Spleen (tissue), 11 donors: ENCODE measurements around the gene CDCA8. TPM values are rescaled to one million over a fixed set of nuclear protein-coding genes. Genes with fewer than 3 reads are reported as not detected.

ENCODE experiments used
- DNase-seq: peaks from one replicate; pipeline ENCODE4 v3.0.0-alpha.2; 2020
- H3K27ac ChIP-seq, 8 donors: fragments of 200-600 bp; sonication (generic) in 7 of 8; 1 replicate in 4 of 8; 2 replicates in 4 of 8; pipeline versions ENCODE4 v1.5.0 to v1.8.0; 2016 to 2021; ENCODE audit warnings: inconsistent platforms in 4 of 8, mild to moderate bottlenecking in 4 of 8, moderate library complexity in 1 of 8
- H3K27me3 ChIP-seq, 7 donors: fragments of 200-600 bp; sonication (generic) in 6 of 7; replicated peaks in 1 of 7; 1 replicate in 4 of 7; 2 replicates in 3 of 7; pipeline versions ENCODE4 v1.5.0 to v1.8.0; 2016 to 2021; ENCODE audit warnings: inconsistent platforms in 3 of 7, mild to moderate bottlenecking in 1 of 7
- H3K36me3 ChIP-seq, 6 donors: fragments of 200-600 bp; sonication (generic) in 5 of 6; 1 replicate in 4 of 6; 2 replicates in 2 of 6; pipeline versions ENCODE4 v1.5.0 to v1.8.0; 2016 to 2021; ENCODE audit warnings: inconsistent platforms in 2 of 6
- H3K4me1 ChIP-seq, 6 donors: fragments of 200-600 bp; sonication (generic) in 5 of 6; 1 replicate in 3 of 6; 2 replicates in 3 of 6; pipeline versions ENCODE4 v1.5.0 to v1.8.0; 2016 to 2021; ENCODE audit warnings: inconsistent platforms in 3 of 6
- H3K4me3 ChIP-seq, 8 donors: fragments of 200-600 bp; sonication (generic) in 7 of 8; 1 replicate in 4 of 8; 2 replicates in 4 of 8; pipeline versions ENCODE4 v1.5.0 to v1.8.0; 2016 to 2021; ENCODE audit warnings: inconsistent platforms in 4 of 8, mild to moderate bottlenecking in 4 of 8, moderate library complexity in 2 of 8
- H3K9me3 ChIP-seq, 8 donors: fragments of 200-600 bp; sonication (generic) in 7 of 8; 1 replicate in 4 of 8; 2 replicates in 4 of 8; pipeline versions ENCODE4 v1.5.0 to v1.8.0; 2016 to 2021; ENCODE audit warnings: inconsistent platforms in 4 of 8
- POLR2A ChIP-seq, 3 donors: fragments of 450-650 bp; IDR thresholded peaks; one replicate each; pipeline ENCODE4 v1.5.1; 2017; ENCODE audit warnings: antibody characterized with exemption in 3 of 3, mild to moderate bottlenecking in 1 of 3
- POLR2AphosphoS5 ChIP-seq, 3 donors: sonication (generic); formaldehyde crosslinking; IDR thresholded peaks; one replicate each; pipeline ENCODE4 v1.5.1; 2017; ENCODE audit warnings: antibody characterized with exemption in 3 of 3
- WGBS, 5 donors: extraction: QIAGEN DNeasy Blood & Tissue Kit in 3 of 5; methylation state at CpG; one replicate each; pipeline versions ENCODE4 v1.1.5 to v1.1.7; 2013 to 2018; 5-methylcytosine and 5-hydroxymethylcytosine counted together
- intact Hi-C: fragments of 100-400 bp; cut with DNase I; formaldehyde crosslinking; loops from one replicate; pipeline ENCODE4 v1.15.0; 2023; ENCODE audit warnings: low total_unique reads
- polyA plus RNA-seq, 3 donors: library from polyadenylated mRNA; stranded (reverse); fragments of 200-250 nt; gene quantifications; one replicate each; pipeline ENCODE4 v1.2.1, GENCODE V29; 2013
- small RNA-seq, 4 donors: library from RNA; depleted of rRNA; stranded (forward); fragments of <200 nt; gene quantifications; one replicate each; pipeline ENCODE3, GENCODE V24; 2016
- total RNA-seq, 7 donors: library from RNA; depleted of rRNA in 3 of 7; stranded (reverse); fragments of >200 nt in 3 of 7; fragmentation: NEBNext Ultra II Directional in 4 of 7; extraction: Animal tissue kit (Norgen Biotek cat#: 25700) in 4 of 7; gene quantifications; one replicate each; pipeline versions ENCODE4 v1.1.0 to v1.2.1, GENCODE V29; 2016 to 2021
- TF ChIP-seq, protein P1 (sequence below), 11 experiments: fragments of 200-600 bp in 7 of 11; fragments of 450-650 bp in 4 of 11; sonication (generic) in 4 of 11; IDR thresholded peaks in 8 of 11; conservative IDR thresholded peaks in 3 of 11; 1 replicate in 7 of 11; 2 replicates in 4 of 11; pipeline versions ENCODE4 v1.4.0 to v1.8.0; 2016 to 2021; ENCODE audit warnings: antibody characterized with exemption in 11 of 11, inconsistent platforms in 4 of 11, mild to moderate bottlenecking in 1 of 11
- donor health status: healthy with polysubstance abuse.
- donor health status: DM: no; HTN: no; CAD: no; lungs with moderate emphysema.
- donor health status: DM: no; HTN: no; CAD: no.
- donor health status: Bipolar disorder and iron deficiency.
- donor health status: healthy.
- donor health status: DM: no; HTN: no; CAD: no.
- donor health status: DM: yes; HTN: yes; CAD: no.

CDCA8 gene
- total and polyA plus RNA-seq, 10 donors = 1.2 to 8.2 (median 4.1) TPM

DNA sequence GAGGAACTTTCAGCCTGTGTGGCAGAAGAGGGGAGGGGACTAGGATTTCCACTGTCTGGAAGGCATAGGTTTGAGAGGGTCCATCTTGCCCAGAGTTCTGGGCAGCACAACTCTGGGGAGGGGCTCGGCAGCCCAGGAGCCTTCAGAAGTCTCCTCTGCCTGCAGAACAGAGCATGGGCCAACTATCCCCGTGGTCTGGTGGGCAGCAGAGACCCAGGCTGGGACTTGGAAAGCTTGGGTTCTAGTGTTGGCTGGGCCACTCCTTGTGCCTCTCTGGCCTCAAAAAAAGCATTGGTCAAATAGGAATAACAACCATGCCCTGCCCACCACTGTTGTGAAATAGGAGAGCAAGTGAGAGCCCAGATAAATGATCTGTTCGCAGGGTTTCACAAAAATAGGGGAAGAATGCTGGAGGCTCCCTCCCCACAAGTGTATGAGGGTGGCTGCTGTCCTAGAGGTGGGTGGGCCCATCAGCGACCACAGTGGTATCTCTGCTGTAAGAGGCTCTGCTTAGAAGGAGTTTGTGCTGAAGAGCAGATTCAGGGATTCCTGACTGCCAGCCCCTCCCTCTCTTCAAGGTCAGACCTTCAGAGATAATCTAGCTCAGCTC is 63.7 kb downstream of the CDCA8 start:
- Histone ChIP-seq H3K36me3 (no peaks in the 10 kb centered on the region), H3K4me1 (peaks cover 0 to 21% (median 12%) of the 10 kb centered on the region in 6 donors), H3K4me3 (no peak overlapping the region), H3K27ac (no peak overlapping the region), H3K9me3 (no peaks in the 10 kb centered on the region), H3K27me3 (peaks cover 0 to 99% (median 32%) of the 10 kb centered on the region in 7 donors)
- no peak for DNase-seq
- no peak for TF ChIP-seq POLR2A (IDR thresholded peaks at IDR 0.05)
- no peak for TF ChIP-seq POLR2AphosphoS5 (IDR thresholded peaks at IDR 0.05)
- TF ChIP-seq, protein P1, sequence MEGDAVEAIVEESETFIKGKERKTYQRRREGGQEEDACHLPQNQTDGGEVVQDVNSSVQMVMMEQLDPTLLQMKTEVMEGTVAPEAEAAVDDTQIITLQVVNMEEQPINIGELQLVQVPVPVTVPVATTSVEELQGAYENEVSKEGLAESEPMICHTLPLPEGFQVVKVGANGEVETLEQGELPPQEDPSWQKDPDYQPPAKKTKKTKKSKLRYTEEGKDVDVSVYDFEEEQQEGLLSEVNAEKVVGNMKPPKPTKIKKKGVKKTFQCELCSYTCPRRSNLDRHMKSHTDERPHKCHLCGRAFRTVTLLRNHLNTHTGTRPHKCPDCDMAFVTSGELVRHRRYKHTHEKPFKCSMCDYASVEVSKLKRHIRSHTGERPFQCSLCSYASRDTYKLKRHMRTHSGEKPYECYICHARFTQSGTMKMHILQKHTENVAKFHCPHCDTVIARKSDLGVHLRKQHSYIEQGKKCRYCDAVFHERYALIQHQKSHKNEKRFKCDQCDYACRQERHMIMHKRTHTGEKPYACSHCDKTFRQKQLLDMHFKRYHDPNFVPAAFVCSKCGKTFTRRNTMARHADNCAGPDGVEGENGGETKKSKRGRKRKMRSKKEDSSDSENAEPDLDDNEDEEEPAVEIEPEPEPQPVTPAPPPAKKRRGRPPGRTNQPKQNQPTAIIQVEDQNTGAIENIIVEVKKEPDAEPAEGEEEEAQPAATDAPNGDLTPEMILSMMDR (IDR thresholded peaks at IDR 0.05 in 8 of 11, conservative IDR thresholded peaks at IDR 0.05 in 3 of 11) = no peak
- WGBS, 5 donors = 41 to 63% (median 59%) methylated on average over 2 to 4 of the region's 4 CpGs
- intact Hi-C loops = no loop called here

Small RNA genes lying within 50 kb of the gene (small RNA-seq; reads per million reads assigned to genes)
- 0 reads per million in 4 donors for gene RF00019

Other genes starting within 250 kb of the CDCA8 start
- 10 to 100 TPM; 18.0 to 33.1 (median 21.3) TPM for gene ZC3H12A, start 217.9 kb upstream of the CDCA8 start, total RNA-seq
- gene ZC3H12A, start 217.9 kb upstream of the CDCA8 start, polyA plus RNA-seq = 10 to 100 TPM in 2 of 3 donors, 1 to 10 TPM in 1; 9.7 to 12.8 (median 11.3) TPM
- gene MEAF6, start 177.8 kb upstream of the CDCA8 start, total RNA-seq = 10 to 100 TPM; 39.5 to 69.0 (median 51.1) TPM
- 10 to 100 TPM; 56.5 to 59.8 (median 57.7) TPM for gene MEAF6, start 177.8 kb upstream of the CDCA8 start, polyA plus RNA-seq
- gene SNIP1, start 138.2 kb upstream of the CDCA8 start, total RNA-seq = 10 to 100 TPM; 18.7 to 26.6 (median 20.7) TPM
- 1 to 10 TPM; 4.3 to 6.6 (median 6.0) TPM for gene SNIP1, start 138.2 kb upstream of the CDCA8 start, polyA plus RNA-seq
- gene DNALI1, start 135.6 kb upstream of the CDCA8 start, total RNA-seq = 1 to 10 TPM in 6 of 7 donors, under 1 TPM in 1; 0.98 to 2.6 (median 1.7) TPM
- 1 to 10 TPM; 1.2 to 2.2 (median 1.5) TPM for gene DNALI1, start 135.6 kb upstream of the CDCA8 start, polyA plus RNA-seq
- gene GNL2, start 96.6 kb upstream of the CDCA8 start, total RNA-seq = 10 to 100 TPM; 28.9 to 58.0 (median 34.8) TPM
- gene GNL2, start 96.6 kb upstream of the CDCA8 start, polyA plus RNA-seq = 10 to 100 TPM; 31.8 to 49.2 (median 41.8) TPM
- gene RSPO1, start 57.6 kb upstream of the CDCA8 start, total RNA-seq = 1 to 10 TPM in 1 of 7 donors, under 1 TPM in 5, not detected in 1; 0.37 to 1.0 (median 0.53) TPM
- under 1 TPM; 0.20 to 0.50 (median 0.48) TPM for gene RSPO1, start 57.6 kb upstream of the CDCA8 start, polyA plus RNA-seq
- under 1 TPM in 4 of 7 donors, not detected in 3; 0.07 to 0.43 (median 0.26) TPM for gene EPHA10, start 72.6 kb downstream of the CDCA8 start, total RNA-seq
- gene EPHA10, start 72.6 kb downstream of the CDCA8 start, polyA plus RNA-seq = under 1 TPM; 0.02 to 0.10 (median 0.02) TPM
- gene MANEAL, start 101.3 kb downstream of the CDCA8 start, total RNA-seq = 1 to 10 TPM; 1.8 to 9.2 (median 3.1) TPM
- gene MANEAL, start 101.3 kb downstream of the CDCA8 start, polyA plus RNA-seq = 1 to 10 TPM; 1.4 to 2.3 (median 1.8) TPM
- 10 to 100 TPM; 15.9 to 31.1 (median 19.5) TPM for gene C1orf122, start 115.3 kb downstream of the CDCA8 start, total RNA-seq
- 10 to 100 TPM; 18.1 to 38.5 (median 23.1) TPM for gene C1orf122, start 115.3 kb downstream of the CDCA8 start, polyA plus RNA-seq
- 10 to 100 TPM in 5 of 7 donors, 1 to 10 TPM in 2; 8.0 to 13.4 (median 10.9) TPM for gene YRDC, start 115.7 kb downstream of the CDCA8 start, total RNA-seq
- 10 to 100 TPM in 1 of 3 donors, 1 to 10 TPM in 2; 7.5 to 12.2 (median 9.9) TPM for gene YRDC, start 115.7 kb downstream of the CDCA8 start, polyA plus RNA-seq
- 10 to 100 TPM in 6 of 7 donors, 1 to 10 TPM in 1; 9.3 to 49.8 (median 26.6) TPM for gene MTF1, start 167.1 kb downstream of the CDCA8 start, total RNA-seq
- gene MTF1, start 167.1 kb downstream of the CDCA8 start, polyA plus RNA-seq = 1 to 10 TPM; 1.3 to 3.1 (median 1.5) TPM